ENCODE data around the gene BMPR1A.
"Not testable (repeated sequence)": the region's sequence is repeated elsewhere in the genome, so short reads cannot be mapped to it uniquely, and the experiment has no call there.

BMPR1A gene

GRCh38 chr10:86943316-86944030 is 187.1 kb downstream of the BMPR1A start:
- no peak for DNase-seq

GRCh38 chr10:86944031-86944419 is 187.6 kb downstream of the BMPR1A start:
- DNase-seq: no peak

- DNase-seq: no peak
Observed at GRCh38 chr10:86944471-86944870, 188.1 kb downstream of the BMPR1A start.

GRCh38 chr10:86944907-86945306 is 188.5 kb downstream of the BMPR1A start:
- DNase-seq: no peak

- DNase-seq: no peak
Observed at GRCh38 chr10:86945361-86946212, 189.2 kb downstream of the BMPR1A start.

GRCh38 chr10:86946213-86947155 is 190.1 kb downstream of the BMPR1A start:
- no peak for DNase-seq

GRCh38 chr10:86947806-86948205 is 191.4 kb downstream of the BMPR1A start:
- DNase-seq: not testable (repeated sequence)

GRCh38 chr10:86950349-86950748 is 193.9 kb downstream of the BMPR1A start:
- no peak for DNase-seq

GRCh38 chr10:86951184-86951761 is 194.9 kb downstream of the BMPR1A start:
- no peak for DNase-seq

GRCh38 chr10:86952106-86952505 is 195.7 kb downstream of the BMPR1A start:
- no peak for DNase-seq

GRCh38 chr10:86952697-86953096 is 196.3 kb downstream of the BMPR1A start:
- DNase-seq: not testable (repeated sequence)

- no peak for DNase-seq
Observed at GRCh38 chr10:86953747-86954680, 197.6 kb downstream of the BMPR1A start.

GRCh38 chr10:86954681-86955500 is 198.5 kb downstream of the BMPR1A start:
- DNase-seq: no peak

GRCh38 chr10:86955501-86956194 is 199.2 kb downstream of the BMPR1A start:
- no peak for DNase-seq

GRCh38 chr10:86956195-86956847 is 199.9 kb downstream of the BMPR1A start:
- DNase-seq: no peak

- no peak for DNase-seq
Observed at GRCh38 chr10:86956848-86957448, 200.5 kb downstream of the BMPR1A start.

- no peak for DNase-seq
Observed at GRCh38 chr10:86957471-86958115, 201.2 kb downstream of the BMPR1A start, which contains the start of gene MMRN2. Gene MMRN2, minus strand, starts transcription at chr10:86957615. Its CDS starts 74 bp downstream, at chr10:86957541.
